ENCODE measurements around the gene LIPI. TPM values are rescaled to one million over a fixed set of nuclear protein-coding genes. Genes with fewer than 3 reads are reported as not detected.

LIPI gene
- polyA plus RNA-seq, 1 donor from 2014 or later: not detected

DNA sequence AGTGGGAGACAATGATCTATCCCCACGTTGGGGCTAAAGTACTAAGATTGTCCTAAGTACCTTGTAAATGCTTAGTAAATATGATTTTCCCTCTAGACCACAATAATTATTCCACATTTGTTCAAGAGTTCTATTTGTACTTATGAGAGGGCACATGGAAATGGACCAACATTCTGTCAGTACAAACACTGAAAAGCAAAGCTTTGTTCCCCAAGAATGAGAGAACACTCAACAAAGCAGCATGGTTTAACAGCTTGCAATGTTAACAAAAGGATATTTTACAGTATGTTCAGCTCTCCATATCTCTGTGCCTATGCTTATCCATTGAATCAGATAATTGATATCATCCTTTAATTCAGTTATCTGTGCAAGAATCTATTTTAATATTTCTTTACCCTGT lies 40.6 kb upstream of the LIPI start (continued):
- TF ChIP-seq, protein P1, sequence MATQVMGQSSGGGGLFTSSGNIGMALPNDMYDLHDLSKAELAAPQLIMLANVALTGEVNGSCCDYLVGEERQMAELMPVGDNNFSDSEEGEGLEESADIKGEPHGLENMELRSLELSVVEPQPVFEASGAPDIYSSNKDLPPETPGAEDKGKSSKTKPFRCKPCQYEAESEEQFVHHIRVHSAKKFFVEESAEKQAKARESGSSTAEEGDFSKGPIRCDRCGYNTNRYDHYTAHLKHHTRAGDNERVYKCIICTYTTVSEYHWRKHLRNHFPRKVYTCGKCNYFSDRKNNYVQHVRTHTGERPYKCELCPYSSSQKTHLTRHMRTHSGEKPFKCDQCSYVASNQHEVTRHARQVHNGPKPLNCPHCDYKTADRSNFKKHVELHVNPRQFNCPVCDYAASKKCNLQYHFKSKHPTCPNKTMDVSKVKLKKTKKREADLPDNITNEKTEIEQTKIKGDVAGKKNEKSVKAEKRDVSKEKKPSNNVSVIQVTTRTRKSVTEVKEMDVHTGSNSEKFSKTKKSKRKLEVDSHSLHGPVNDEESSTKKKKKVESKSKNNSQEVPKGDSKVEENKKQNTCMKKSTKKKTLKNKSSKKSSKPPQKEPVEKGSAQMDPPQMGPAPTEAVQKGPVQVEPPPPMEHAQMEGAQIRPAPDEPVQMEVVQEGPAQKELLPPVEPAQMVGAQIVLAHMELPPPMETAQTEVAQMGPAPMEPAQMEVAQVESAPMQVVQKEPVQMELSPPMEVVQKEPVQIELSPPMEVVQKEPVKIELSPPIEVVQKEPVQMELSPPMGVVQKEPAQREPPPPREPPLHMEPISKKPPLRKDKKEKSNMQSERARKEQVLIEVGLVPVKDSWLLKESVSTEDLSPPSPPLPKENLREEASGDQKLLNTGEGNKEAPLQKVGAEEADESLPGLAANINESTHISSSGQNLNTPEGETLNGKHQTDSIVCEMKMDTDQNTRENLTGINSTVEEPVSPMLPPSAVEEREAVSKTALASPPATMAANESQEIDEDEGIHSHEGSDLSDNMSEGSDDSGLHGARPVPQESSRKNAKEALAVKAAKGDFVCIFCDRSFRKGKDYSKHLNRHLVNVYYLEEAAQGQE (IDR thresholded peaks at IDR 0.05; ENCODE audit: borderline replicate concordance): no peak

DNA sequence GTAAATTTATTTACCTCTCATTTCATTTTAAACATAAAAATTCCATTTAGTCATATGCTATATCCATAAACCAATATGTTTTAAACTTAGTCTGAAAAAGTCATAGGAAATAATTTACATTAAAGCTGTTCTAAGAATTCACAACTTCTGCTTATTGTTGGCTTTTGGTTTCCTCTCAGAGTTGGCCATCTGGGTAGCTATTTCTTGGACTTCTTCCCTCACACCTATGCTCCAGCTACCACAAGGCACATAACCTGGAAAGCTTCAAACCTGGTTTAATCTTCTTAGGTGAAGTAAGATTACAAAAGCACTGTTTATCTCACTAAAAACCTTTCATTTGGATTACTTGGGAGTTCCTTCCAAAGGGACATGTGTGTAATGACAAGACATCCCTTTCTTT lies 35.0 kb upstream of the LIPI start:
- no peak overlapping the region for H3K9ac ChIP-seq (ENCODE audit: low read length)
- H3K4me2 ChIP-seq (ENCODE audit: low read length): no peak overlapping the region
- no peaks in the 10 kb centered on the region for H3K9me3 ChIP-seq (ENCODE audit: low read length)
- no peak overlapping the region for H2AFZ ChIP-seq (ENCODE audit: low read depth, low read length)
- no peaks in the 10 kb centered on the region for H3K79me2 ChIP-seq (replicated peaks; ENCODE audit: insufficient read depth, low read length)
- no peak overlapping the region for H3K4me3 ChIP-seq (ENCODE audit: low read length)
- H3F3A ChIP-seq (ENCODE audit: insufficient read depth, low read length, poor library complexity, severe bottlenecking): no peaks in the 10 kb centered on the region
- TF ChIP-seq EZH2 (IDR thresholded peaks at IDR 0.05; ENCODE audit: borderline replicate concordance, insufficient read depth, low read length, poor library complexity, severe bottlenecking): no peak
- no peak for TF ChIP-seq MXI1 (conservative IDR thresholded peaks at IDR 0.05; ENCODE audit: poor library complexity, severe bottlenecking)
- no peak for TF ChIP-seq POLR2AphosphoS5 (IDR thresholded peaks at IDR 0.05)
- no peak for TF ChIP-seq TAF1 (IDR thresholded peaks at IDR 0.05; ENCODE audit: low read depth)
- TF ChIP-seq, protein P1 (IDR thresholded peaks at IDR 0.05; ENCODE audit: borderline replicate concordance): no peak
- TF ChIP-seq, protein P2, sequence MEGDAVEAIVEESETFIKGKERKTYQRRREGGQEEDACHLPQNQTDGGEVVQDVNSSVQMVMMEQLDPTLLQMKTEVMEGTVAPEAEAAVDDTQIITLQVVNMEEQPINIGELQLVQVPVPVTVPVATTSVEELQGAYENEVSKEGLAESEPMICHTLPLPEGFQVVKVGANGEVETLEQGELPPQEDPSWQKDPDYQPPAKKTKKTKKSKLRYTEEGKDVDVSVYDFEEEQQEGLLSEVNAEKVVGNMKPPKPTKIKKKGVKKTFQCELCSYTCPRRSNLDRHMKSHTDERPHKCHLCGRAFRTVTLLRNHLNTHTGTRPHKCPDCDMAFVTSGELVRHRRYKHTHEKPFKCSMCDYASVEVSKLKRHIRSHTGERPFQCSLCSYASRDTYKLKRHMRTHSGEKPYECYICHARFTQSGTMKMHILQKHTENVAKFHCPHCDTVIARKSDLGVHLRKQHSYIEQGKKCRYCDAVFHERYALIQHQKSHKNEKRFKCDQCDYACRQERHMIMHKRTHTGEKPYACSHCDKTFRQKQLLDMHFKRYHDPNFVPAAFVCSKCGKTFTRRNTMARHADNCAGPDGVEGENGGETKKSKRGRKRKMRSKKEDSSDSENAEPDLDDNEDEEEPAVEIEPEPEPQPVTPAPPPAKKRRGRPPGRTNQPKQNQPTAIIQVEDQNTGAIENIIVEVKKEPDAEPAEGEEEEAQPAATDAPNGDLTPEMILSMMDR (IDR thresholded peaks at IDR 0.05; ENCODE audit: poor library complexity, severe bottlenecking): no peak
- TF ChIP-seq SMC3 (conservative IDR thresholded peaks at IDR 0.05; ENCODE audit: poor library complexity): no peak
- TF ChIP-seq RAD21 (conservative IDR thresholded peaks at IDR 0.05): no peak
- no peaks in the 10 kb centered on the region for H3K36me3 ChIP-seq (ENCODE audit: insufficient read depth, low read length)
- H3K27ac ChIP-seq (ENCODE audit: low read length): no peak overlapping the region
- H4K20me1 ChIP-seq (ENCODE audit: insufficient read depth): no peaks in the 10 kb centered on the region
- no peaks in the 10 kb centered on the region for H3K9me2 ChIP-seq (ENCODE audit: insufficient read depth, low read length)
- no peaks in the 10 kb centered on the region for H3K27me3 ChIP-seq (ENCODE audit: insufficient read depth, low read depth, low read length)

GRCh38 chr21:14244911-14245310 lies 34.2 kb upstream of the LIPI start:
- no peak overlapping the region for H3K9ac ChIP-seq (ENCODE audit: low read length)
- H4K20me1 ChIP-seq (ENCODE audit: insufficient read depth): no peaks in the 10 kb centered on the region
- no peaks in the 10 kb centered on the region for H3K9me3 ChIP-seq (ENCODE audit: low read length)
- no peaks in the 10 kb centered on the region for H3K9me2 ChIP-seq (ENCODE audit: insufficient read depth, low read length)
- no peaks in the 10 kb centered on the region for H3K27me3 ChIP-seq (ENCODE audit: insufficient read depth, low read depth, low read length)
- H3K27ac ChIP-seq (ENCODE audit: low read length): no peak overlapping the region
- TF ChIP-seq SMC3 (conservative IDR thresholded peaks at IDR 0.05; ENCODE audit: poor library complexity): no peak
- no peak for TF ChIP-seq TAF1 (IDR thresholded peaks at IDR 0.05; ENCODE audit: low read depth)
- TF ChIP-seq EZH2 (IDR thresholded peaks at IDR 0.05; ENCODE audit: borderline replicate concordance, insufficient read depth, low read length, poor library complexity, severe bottlenecking): no peak
- TF ChIP-seq MXI1 (conservative IDR thresholded peaks at IDR 0.05; ENCODE audit: poor library complexity, severe bottlenecking): no peak
- TF ChIP-seq, protein P1 (IDR thresholded peaks at IDR 0.05; ENCODE audit: borderline replicate concordance): no peak
- no peak for TF ChIP-seq POLR2AphosphoS5 (IDR thresholded peaks at IDR 0.05)
- TF ChIP-seq EP300 (conservative IDR thresholded peaks at IDR 0.05; ENCODE audit: poor library complexity, severe bottlenecking): no peak
- no peak for TF ChIP-seq RAD21 (conservative IDR thresholded peaks at IDR 0.05)
- TF ChIP-seq, protein P2 (IDR thresholded peaks at IDR 0.05; ENCODE audit: poor library complexity, severe bottlenecking): no peak
- no peak overlapping the region for H3K4me2 ChIP-seq (ENCODE audit: low read length)
- H3K79me2 ChIP-seq (replicated peaks; ENCODE audit: insufficient read depth, low read length): no peaks in the 10 kb centered on the region
- no peak overlapping the region for H2AFZ ChIP-seq (ENCODE audit: low read depth, low read length)
- H3F3A ChIP-seq (ENCODE audit: insufficient read depth, low read length, poor library complexity, severe bottlenecking): no peaks in the 10 kb centered on the region
- no peak overlapping the region for H3K4me3 ChIP-seq (ENCODE audit: low read length)
- H3K36me3 ChIP-seq (ENCODE audit: insufficient read depth, low read length): no peaks in the 10 kb centered on the region

Measured in neural cell (in vitro differentiated cells).